Measurements from ENCODE around the gene ATL1. TPM values are rescaled to one million over a fixed set of nuclear protein-coding genes. Genes with fewer than 3 reads are reported as not detected.

ATL1 gene
- total RNA-seq, 1 donor from 2014 or later: 7.4 TPM

DNA sequence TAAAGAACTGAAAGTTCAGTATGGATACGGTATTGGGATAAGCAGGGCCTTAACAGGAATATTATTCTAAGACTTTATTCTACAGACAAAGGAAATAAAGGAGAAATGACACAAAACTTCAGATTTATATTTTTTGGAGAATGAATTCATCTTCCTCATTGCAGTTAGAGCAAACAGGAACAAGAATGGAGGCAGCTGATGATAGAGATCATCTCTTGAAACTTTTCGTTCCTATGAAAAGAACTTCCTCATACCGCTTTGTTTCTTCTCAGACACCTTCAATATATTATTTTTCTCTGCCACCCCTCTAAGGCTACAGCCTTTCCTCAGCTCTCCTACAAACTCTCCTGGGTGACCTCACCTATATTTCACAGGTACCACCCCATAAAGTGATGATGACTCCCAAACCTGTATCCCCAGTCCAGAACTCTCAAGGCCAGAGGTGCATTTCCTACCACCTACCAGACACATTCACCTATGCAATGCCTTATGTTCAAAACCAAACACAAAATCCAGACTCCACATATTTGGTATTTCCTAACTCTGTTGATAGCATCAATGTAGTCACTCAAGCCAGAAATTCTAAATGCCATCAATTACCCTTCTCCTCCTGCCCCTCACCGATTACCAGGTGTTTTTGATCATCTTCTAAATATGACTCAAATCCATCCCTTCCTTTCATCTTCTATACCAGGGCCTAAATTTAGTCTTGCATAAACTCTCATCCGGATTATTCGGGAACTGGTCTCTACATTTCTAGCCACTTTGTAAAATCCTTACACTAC is 35.0 kb upstream of the ATL1 start:
- H3K9me3 Mint-ChIP-seq (ENCODE audit: unreplicated experiment): peaks cover 11% of the 10 kb centered on the region
- no peaks in the 10 kb centered on the region for H3K27me3 Mint-ChIP-seq (ENCODE audit: unreplicated experiment)
- no peak overlapping the region for H3K4me3 Mint-ChIP-seq (ENCODE audit: unreplicated experiment)
- H3K27ac Mint-ChIP-seq (ENCODE audit: unreplicated experiment): peak overlapping the region; percentile 65
- peaks cover 83% of the 10 kb centered on the region for H3K4me1 Mint-ChIP-seq (ENCODE audit: unreplicated experiment)
- no peak for DNase-seq (ENCODE audit: extremely low spot score, unreplicated experiment)
- TF ChIP-seq, protein P1, sequence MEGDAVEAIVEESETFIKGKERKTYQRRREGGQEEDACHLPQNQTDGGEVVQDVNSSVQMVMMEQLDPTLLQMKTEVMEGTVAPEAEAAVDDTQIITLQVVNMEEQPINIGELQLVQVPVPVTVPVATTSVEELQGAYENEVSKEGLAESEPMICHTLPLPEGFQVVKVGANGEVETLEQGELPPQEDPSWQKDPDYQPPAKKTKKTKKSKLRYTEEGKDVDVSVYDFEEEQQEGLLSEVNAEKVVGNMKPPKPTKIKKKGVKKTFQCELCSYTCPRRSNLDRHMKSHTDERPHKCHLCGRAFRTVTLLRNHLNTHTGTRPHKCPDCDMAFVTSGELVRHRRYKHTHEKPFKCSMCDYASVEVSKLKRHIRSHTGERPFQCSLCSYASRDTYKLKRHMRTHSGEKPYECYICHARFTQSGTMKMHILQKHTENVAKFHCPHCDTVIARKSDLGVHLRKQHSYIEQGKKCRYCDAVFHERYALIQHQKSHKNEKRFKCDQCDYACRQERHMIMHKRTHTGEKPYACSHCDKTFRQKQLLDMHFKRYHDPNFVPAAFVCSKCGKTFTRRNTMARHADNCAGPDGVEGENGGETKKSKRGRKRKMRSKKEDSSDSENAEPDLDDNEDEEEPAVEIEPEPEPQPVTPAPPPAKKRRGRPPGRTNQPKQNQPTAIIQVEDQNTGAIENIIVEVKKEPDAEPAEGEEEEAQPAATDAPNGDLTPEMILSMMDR (IDR thresholded peaks at IDR 0.05): no peak
- H3K36me3 Mint-ChIP-seq (ENCODE audit: unreplicated experiment): peaks cover 14% of the 10 kb centered on the region

DNA sequence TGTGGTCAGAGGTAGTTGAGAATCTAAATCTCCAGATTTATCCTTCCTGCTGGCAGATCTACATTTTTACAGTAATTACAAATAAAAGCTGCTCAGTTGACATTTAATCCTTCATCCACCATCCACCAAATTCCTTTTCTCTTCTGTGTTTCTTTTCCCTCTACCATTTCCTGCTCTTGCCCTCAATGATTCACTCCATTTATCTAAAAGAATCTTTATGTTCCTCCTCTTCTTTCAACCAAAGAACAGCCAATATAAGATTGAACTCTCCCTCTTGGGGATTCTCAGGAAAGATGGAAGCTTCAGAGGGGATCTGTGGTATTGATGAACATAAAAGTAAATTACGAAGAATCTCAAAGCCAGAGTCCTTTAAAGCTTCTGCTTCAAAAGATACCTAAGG is 31.9 kb upstream of the ATL1 start:
- peaks cover 14% of the 10 kb centered on the region for H3K36me3 Mint-ChIP-seq (ENCODE audit: unreplicated experiment)
- DNase-seq (ENCODE audit: extremely low spot score, unreplicated experiment): no peak
- peaks cover 11% of the 10 kb centered on the region for H3K9me3 Mint-ChIP-seq (ENCODE audit: unreplicated experiment)
- H3K4me1 Mint-ChIP-seq (ENCODE audit: unreplicated experiment): peaks cover 75% of the 10 kb centered on the region
- peak overlapping the region; percentile 96 for H3K27ac Mint-ChIP-seq (ENCODE audit: unreplicated experiment)
- H3K27me3 Mint-ChIP-seq (ENCODE audit: unreplicated experiment): no peaks in the 10 kb centered on the region
- TF ChIP-seq, protein P1 (IDR thresholded peaks at IDR 0.05): no peak
- peak overlapping the region; percentile 26 for H3K4me3 Mint-ChIP-seq (ENCODE audit: unreplicated experiment)

DNA sequence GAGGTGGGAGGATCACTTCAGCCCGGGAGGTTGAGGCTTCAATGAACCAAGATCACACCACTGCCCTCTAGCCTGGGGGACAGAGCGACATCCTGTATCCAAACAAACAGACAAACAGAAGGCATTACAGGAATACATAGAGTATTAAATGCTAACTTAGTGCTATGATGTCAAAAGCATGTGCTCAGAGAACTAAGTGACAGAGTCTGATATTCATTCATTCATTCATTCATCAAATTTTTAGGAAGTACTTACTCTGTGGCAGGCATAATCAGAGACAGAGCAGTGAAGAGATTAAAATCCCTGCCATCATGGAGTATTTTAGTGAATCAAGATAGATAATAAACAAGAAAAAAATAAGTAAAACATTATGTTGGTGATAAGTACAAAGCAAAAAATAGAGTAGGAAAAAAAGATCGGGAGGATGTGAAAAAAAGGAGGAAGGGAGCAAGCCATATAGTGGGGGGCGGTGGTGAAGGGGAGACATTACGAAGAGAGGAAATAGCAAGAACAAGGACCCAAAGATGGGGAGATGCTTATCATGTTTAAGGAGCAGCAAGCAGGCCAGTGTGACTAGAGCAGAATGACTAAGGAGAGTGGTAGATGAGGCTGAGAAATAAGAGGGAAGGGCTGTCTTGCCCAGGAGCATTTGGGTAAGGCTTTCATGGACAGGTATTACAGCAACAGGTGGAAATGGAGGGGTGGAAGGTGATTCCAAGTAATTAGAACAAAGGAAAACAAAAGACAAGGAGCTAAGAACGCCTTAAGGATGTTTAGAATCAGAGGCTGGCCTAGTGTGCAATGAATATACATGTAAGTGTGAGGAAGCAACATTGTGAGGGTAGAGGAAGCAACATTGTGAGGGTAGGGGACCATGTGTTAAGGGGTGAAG is 30.4 kb upstream of the ATL1 start:
- Mint-ChIP-seq H3K36me3 (ENCODE audit: unreplicated experiment) (peaks cover 5% of the 10 kb centered on the region), H3K27me3 (ENCODE audit: unreplicated experiment) (no peaks in the 10 kb centered on the region), H3K4me3 (ENCODE audit: unreplicated experiment) (peak overlapping the region; percentile 94), H3K9me3 (ENCODE audit: unreplicated experiment) (peaks cover 1% of the 10 kb centered on the region), H3K27ac (ENCODE audit: unreplicated experiment) (peak overlapping the region; percentile 96), H3K4me1 (ENCODE audit: unreplicated experiment) (peaks cover 65% of the 10 kb centered on the region)
- TF ChIP-seq, protein P1 (IDR thresholded peaks at IDR 0.05): no peak
- DNase-seq (ENCODE audit: extremely low spot score, unreplicated experiment): no peak

DNA sequence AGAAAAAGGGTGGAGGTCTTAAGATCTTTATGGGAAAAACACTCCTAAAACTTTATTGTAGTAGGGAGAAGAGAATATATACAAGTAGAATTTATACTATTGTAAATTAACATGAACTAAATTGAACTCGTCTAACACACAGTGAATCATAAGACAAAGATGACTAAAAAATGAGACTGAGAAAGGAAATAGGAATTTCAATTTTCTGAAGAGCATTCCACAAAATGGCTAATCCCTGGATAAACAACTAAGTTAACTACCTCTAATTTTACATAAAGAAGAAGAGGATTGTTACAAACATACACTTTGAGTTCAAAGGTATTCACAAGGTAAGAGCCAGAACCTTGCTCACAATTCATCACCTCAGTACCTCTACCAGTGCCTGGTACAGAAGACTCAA is 29.6 kb upstream of the ATL1 start:
- peak overlapping the region; percentile 94 for H3K4me3 Mint-ChIP-seq (ENCODE audit: unreplicated experiment)
- H3K27ac Mint-ChIP-seq (ENCODE audit: unreplicated experiment): peak overlapping the region; percentile 96
- TF ChIP-seq, protein P1 (IDR thresholded peaks at IDR 0.05): no peak
- H3K36me3 Mint-ChIP-seq (ENCODE audit: unreplicated experiment): no peaks in the 10 kb centered on the region
- no peaks in the 10 kb centered on the region for H3K27me3 Mint-ChIP-seq (ENCODE audit: unreplicated experiment)
- H3K4me1 Mint-ChIP-seq (ENCODE audit: unreplicated experiment): peaks cover 56% of the 10 kb centered on the region
- no peak for DNase-seq (ENCODE audit: extremely low spot score, unreplicated experiment)
- no peaks in the 10 kb centered on the region for H3K9me3 Mint-ChIP-seq (ENCODE audit: unreplicated experiment)
